ENCODE results near the gene GUCY1A2. TPM values are rescaled to one million over a fixed set of nuclear protein-coding genes. Genes with fewer than 3 reads are reported as not detected.
"Not testable (repeated sequence)": the region's sequence is repeated elsewhere in the genome, so short reads cannot be mapped to it uniquely, and the experiment has no call there.

GUCY1A2 gene
- total RNA-seq, 4 donors from 2014 or later: 0.49 to 2.4 (median 1.3) TPM

DNA sequence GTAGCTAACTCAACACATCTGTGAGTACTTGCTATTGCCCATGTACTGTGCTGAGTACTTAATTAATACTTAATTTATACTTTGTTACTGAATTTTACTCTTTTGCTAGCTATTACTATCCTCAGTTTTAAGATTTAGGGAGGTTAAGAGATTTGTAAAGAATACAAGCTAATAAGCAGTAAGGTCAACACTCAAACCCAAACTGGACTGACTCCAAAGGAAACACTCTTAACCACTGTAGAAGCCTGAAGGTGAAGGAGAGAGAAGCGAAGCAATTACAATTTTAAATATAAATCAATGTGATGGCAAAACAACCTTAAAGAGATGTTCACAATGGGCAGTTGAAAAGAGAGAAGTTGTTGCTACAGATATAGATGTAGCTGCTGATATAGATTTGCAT is 204.5 kb downstream of the GUCY1A2 start:
- intact Hi-C loops (cut with DNase I; ENCODE audit: low total_unique reads): no loop called here
- DNase-seq (ENCODE audit: low spot score in 2 of 2): no peak
- WGBS, 2 donors: 68 to 85% methylated on average over 1 of the region's 1 CpG
- TF ChIP-seq, protein P1, sequence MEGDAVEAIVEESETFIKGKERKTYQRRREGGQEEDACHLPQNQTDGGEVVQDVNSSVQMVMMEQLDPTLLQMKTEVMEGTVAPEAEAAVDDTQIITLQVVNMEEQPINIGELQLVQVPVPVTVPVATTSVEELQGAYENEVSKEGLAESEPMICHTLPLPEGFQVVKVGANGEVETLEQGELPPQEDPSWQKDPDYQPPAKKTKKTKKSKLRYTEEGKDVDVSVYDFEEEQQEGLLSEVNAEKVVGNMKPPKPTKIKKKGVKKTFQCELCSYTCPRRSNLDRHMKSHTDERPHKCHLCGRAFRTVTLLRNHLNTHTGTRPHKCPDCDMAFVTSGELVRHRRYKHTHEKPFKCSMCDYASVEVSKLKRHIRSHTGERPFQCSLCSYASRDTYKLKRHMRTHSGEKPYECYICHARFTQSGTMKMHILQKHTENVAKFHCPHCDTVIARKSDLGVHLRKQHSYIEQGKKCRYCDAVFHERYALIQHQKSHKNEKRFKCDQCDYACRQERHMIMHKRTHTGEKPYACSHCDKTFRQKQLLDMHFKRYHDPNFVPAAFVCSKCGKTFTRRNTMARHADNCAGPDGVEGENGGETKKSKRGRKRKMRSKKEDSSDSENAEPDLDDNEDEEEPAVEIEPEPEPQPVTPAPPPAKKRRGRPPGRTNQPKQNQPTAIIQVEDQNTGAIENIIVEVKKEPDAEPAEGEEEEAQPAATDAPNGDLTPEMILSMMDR (IDR thresholded peaks at IDR 0.05): no peak
- no peak for TF ChIP-seq POLR2A (IDR thresholded peaks at IDR 0.05)
- no peak overlapping the region for H3K4me3 ChIP-seq (ENCODE audit: low read depth, poor library complexity, severe bottlenecking)

DNA sequence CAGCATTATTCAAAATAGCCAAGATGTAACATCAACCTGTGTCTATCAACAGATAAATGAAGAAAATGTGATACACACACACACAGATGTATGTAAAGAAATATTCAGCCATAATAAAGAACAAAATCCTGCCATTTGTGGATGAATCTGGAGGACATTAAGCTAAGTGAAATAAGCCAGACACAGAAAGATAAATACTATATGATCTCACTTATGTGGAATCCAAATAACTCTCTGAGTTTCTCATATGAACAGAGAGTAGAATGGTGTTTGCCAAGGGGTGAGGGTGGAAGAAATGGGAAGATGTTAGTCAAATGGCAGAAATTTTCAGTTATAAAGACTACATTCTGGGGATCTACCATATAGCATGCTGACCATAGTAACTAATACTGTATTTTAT is 224.2 kb downstream of the GUCY1A2 start:
- TF ChIP-seq POLR2A (IDR thresholded peaks at IDR 0.05): no peak
- TF ChIP-seq, protein P1 (IDR thresholded peaks at IDR 0.05): no peak
- intact Hi-C loops (cut with DNase I; ENCODE audit: low total_unique reads): no loop called here
- H3K4me3 ChIP-seq (ENCODE audit: low read depth, poor library complexity, severe bottlenecking): no peak overlapping the region
- no peak for DNase-seq (ENCODE audit: low spot score in 2 of 2)

DNA sequence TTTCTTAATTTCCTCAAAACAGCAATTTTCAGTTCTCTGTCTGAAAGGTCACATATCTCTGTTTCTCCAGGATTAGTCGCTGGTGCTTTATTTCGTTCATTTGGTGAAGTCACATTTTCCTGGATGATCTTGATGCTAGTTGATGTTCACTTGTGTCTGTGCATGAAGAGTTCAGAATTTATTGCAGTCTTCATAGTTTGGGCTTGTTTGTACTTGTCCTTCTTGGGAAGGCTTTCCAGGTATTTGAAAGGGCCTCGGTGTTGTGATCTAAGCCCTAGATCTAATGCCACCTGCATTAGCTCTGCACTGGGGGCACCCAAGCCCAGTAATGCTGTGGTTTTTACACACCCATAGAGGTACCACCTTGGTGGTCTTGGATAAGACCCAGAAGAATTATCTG is 228.9 kb downstream of the GUCY1A2 start:
- H3K4me3 ChIP-seq (ENCODE audit: low read depth, poor library complexity, severe bottlenecking): no peak overlapping the region
- 46 to 59% methylated on average over 3 of the region's 3 CpGs for WGBS, 2 donors
- DNase-seq (ENCODE audit: low spot score in 2 of 2): no peak
- TF ChIP-seq POLR2A (IDR thresholded peaks at IDR 0.05): no peak
- TF ChIP-seq, protein P1 (IDR thresholded peaks at IDR 0.05): no peak
- intact Hi-C loops (cut with DNase I; ENCODE audit: low total_unique reads): no loop called here

DNA sequence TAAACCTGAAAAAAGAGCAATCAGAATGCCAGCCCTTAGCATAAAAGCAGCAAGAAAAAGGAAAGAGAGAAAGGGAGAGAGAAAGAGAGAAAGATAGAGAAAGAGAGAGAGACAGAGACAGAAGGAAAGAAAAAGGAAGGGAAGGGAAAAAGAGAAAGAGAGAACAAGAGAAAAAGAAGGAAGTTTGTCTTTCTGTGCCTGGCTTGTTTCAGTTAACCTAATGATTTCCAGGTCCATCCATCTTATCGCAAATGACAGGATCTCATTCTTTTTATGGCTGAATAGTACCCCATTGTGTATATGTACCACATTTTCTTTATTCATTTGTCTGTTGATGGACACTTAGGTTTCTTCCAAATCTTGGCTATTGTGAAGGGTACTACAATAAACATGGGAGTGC is 230.8 kb downstream of the GUCY1A2 start:
- intact Hi-C loops (cut with DNase I; ENCODE audit: low total_unique reads): no loop called here
- WGBS, 2 donors: 78 to 79% methylated on average over 1 of the region's 1 CpG
- no peak overlapping the region for H3K4me3 ChIP-seq (ENCODE audit: low read depth, poor library complexity, severe bottlenecking)
- DNase-seq (ENCODE audit: low spot score in 2 of 2): no peak
- TF ChIP-seq POLR2A (IDR thresholded peaks at IDR 0.05): no peak
- TF ChIP-seq, protein P1 (IDR thresholded peaks at IDR 0.05): no peak

DNA sequence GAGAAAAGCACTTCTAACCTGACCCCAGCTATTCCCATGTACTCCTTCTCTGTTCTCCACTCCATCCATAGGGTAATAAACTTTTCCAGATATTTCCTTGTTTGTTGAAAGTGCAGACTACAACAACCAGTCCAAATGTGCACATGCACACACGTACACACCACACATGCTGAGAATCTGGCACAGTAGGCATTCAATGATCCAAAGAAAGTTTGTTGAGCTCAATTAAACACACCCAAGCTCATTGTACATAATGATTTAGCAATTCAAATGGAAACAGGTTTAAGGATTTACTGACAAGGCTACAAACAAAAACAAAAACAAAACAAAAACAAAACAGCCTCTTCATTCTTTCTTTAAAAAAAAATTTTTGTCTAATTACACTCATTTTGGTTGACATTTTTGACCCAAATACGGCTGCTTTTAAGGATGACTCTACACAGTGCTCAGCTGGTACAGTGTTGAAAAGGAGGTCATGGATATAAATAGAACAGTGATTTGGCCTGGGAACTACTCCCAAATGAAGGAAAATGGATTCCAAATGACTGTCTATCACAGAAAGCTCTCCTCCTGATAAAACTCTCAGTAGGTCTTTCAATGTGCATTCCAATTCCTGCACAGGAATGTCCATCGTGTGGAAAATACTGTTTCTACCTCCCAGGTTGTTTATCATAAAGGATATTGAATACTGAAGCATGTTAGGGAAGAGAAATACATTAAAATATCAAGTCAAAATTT is 232.2 kb downstream of the GUCY1A2 start:
- no peak for DNase-seq (ENCODE audit: low spot score in 2 of 2)
- intact Hi-C loops (cut with DNase I; ENCODE audit: low total_unique reads): no loop called here
- no peak overlapping the region for H3K4me3 ChIP-seq (ENCODE audit: low read depth, poor library complexity, severe bottlenecking)
- TF ChIP-seq, protein P1 (IDR thresholded peaks at IDR 0.05): no peak
- TF ChIP-seq POLR2A (IDR thresholded peaks at IDR 0.05): no peak
- 28 to 33% methylated on average over 3 of the region's 3 CpGs for WGBS, 2 donors

DNA sequence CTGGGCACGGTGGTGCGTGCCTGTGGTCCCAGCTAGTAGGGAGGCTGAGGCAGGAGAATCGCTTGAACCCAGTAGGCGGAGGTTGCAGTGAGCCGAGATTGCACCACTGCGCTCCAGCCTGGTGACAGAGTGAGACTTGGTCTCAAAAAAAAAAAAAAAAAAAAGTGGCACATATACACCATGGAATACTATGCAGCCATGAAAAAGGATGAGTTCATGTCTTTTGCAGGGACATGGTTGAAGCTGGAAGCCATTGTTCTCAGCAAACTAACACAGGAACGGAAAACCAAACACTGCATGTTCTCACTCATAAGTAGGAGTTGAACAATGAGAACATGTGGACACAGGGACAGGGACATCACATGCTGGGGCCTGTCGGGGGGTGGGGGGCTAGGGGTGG is 241.0 kb downstream of the GUCY1A2 start:
- WGBS, 2 donors: 89 to 94% methylated on average over 8 of the region's 8 CpGs
- H3K4me3 ChIP-seq (ENCODE audit: low read depth, poor library complexity, severe bottlenecking); intact Hi-C loops (cut with DNase I; ENCODE audit: low total_unique reads); DNase-seq (ENCODE audit: low spot score in 2 of 2): not testable (repeated sequence)
